Erythroblast (primary cell): ENCODE measurements around the gene HOXA3.

Experiments
- DNase-seq, 2 experiments: peaks; one replicate each; lab custom pipeline; 2025; lab: John Stamatoyannopoulos, UW
- GATA1 ChIP-seq: IDR thresholded peaks from 2 replicates; pipeline ENCODE4 v1.6.1; 2011; ENCODE audit warnings: low read depth, mild to moderate bottlenecking, control low read depth, low read length, moderate library complexity
- POLR2A ChIP-seq: IDR thresholded peaks from 2 replicates; pipeline ENCODE4 v1.6.1; 2011; ENCODE audit warnings: mild to moderate bottlenecking, low read length

Gene HOXA3

DNA sequence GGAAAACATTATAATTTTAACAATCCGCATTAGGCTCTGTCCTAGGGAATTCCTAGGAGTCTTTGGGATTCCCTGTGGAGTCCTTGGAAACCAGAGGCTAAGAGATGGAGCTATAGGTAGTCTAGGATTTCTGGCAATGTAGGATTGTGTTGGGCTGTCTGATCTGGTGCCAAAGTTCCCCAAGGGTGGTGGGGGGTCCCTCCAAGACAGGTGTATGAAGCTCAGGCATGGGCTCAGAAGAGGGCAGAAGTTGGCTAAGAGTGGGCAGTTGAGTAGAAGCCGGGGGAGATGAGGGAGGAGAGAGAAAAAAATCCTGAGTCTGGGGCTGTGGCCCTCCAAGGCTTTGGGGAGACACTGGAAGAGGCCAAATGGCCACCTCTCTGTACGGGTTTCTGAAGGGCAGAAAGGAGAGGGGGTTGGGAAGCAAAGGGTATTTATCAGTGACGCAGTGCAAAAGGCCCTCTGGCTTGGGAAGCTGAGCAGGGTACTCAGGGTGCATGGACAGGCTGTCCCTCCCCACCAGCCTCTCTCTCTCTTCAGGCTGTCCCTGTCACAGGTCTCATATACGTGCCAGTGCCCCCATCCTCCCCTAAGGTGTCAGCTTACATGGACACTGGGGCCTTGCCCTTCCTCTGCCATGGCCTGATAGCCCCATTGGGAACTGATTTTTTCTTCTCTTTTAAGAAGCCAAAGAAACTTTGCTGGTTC lies 5.7 kb downstream of the HOXA3 start:
- TF ChIP-seq GATA1 = no peak
- TF ChIP-seq POLR2A = no peak

GRCh38 chr7:27145914-27146412 lies 6.4 kb downstream of the HOXA3 start:
- no peak for DNase-seq
- TF ChIP-seq GATA1 (no peak), POLR2A (no peak)

More for the DNA sequence above, 5.7 kb downstream of the HOXA3 start:
- DNase-seq = no peak

DNA sequence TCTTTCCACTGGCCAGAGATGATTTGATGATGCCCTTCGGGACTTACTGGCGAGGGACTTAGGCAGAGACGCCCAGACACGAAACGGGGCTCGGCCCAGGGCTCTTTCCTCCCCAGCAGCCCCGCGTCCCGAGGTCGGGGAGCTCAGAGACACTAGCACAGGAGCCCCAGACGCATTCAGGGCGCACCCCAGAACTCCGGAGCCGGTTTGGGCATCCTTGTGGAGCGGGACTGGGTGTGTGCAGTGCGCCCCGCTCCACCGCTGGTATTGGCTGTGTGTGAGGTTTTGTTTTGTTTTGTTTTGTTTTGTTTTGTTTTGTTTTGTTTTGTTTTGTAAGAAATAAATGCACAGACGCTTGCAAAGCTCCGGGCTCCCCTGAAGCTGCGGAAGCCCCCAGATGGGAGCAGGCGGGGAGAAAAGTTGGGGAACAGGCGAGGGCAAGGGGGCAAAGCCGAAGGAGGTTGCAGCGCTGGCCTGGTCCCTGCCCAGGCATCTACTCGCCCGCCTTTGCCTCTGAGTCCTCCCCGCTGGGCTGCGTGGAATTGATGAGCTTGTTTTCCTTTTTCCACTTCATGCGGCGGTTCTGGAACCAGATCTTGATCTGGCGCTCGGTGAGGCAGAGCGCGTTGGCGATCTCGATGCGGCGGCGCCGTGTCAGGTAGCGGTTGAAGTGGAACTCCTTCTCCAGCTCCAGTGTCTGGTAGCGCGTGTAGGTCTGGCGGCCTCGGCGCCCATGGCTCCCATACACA lies 7.0 kb downstream of the HOXA3 start:
- TF ChIP-seq POLR2A = no peak
- no peak for TF ChIP-seq GATA1
- no peak for DNase-seq

DNA sequence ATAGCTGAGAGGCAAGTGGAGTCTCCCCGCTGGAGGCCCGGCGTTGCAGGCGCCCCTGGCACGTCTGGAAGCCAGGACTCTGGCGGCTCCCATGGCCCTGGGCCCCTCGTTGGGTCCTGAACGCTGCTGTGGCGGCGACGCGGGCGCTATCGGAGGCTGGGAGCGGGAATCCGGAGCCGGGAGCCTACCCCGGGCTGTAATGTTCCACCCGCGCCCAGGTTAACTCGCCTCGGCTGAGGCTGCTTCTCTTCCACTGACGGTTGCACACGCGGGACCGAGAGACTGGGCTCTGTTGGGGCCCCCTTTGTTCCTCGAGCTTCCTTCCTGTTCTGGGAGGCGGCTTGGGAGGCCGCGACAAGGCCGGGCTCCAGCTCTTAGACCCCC lies 7.6 kb downstream of the HOXA3 start:
- DNase-seq = no peak
- no peak for TF ChIP-seq POLR2A
- TF ChIP-seq GATA1 = no peak

- TF ChIP-seq GATA1 = no peak
- TF ChIP-seq POLR2A = no peak
- no peak for DNase-seq
Measured at GRCh38 chr7:27143950-27144780, 8.2 kb downstream of the HOXA3 start.

DNA sequence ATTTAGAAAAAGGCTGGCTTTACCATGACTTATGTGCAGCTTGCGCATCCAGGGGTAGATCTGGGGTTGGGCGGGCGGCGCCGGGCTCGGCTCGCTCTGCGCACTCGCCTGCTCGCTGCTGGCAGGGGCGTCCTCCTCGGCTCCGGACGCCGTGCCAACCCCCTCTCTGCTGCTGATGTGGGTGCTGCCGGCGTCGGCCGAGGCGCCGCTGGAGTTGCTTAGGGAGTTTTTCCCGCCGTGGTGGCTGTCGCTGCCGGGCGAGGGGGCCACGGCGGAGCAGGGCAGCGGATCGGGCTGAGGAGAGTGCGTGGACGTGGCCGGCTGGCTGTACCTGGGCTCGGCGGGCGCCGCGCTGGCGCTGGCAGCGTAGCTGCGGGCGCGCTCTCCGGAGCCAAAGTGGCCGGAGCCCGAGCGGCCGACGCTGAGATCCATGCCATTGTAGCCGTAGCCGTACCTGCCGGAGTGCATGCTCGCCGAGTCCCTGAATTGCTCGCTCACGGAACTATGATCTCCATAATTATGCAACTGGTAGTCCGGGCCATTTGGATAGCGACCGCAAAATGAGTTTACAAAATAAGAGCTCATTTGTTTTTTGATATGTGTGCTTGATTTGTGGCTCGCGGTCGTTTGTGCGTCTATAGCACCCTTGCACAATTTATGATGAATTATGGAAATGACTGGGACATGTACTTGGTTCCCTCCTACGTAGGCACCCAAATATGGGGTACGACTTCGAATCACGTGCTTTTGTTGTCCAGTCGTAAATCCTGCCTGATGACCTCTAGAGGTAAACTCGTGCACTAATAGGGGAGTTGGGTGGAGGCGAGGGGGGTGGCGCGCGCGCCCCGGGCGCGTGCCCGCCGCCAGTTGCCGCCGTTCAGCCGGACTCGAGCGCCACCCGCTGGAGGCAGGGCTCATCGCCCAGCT lies 9.1 kb downstream of the HOXA3 start, which contains the start of gene HOXA5:
Gene HOXA5, minus strand, starts transcription at position 659 of the 927 bp plus-strand sequence. Its CDS starts 74 bp downstream, at position 585.
- TF ChIP-seq POLR2A = no peak
- no peak for TF ChIP-seq GATA1
- peak; percentile 69 to 72 for DNase-seq

- TF ChIP-seq POLR2A (no peak), GATA1 (no peak)
- no peak for DNase-seq
Measured at GRCh38 chr7:27142580-27143022, 9.8 kb downstream of the HOXA3 start.

DNA sequence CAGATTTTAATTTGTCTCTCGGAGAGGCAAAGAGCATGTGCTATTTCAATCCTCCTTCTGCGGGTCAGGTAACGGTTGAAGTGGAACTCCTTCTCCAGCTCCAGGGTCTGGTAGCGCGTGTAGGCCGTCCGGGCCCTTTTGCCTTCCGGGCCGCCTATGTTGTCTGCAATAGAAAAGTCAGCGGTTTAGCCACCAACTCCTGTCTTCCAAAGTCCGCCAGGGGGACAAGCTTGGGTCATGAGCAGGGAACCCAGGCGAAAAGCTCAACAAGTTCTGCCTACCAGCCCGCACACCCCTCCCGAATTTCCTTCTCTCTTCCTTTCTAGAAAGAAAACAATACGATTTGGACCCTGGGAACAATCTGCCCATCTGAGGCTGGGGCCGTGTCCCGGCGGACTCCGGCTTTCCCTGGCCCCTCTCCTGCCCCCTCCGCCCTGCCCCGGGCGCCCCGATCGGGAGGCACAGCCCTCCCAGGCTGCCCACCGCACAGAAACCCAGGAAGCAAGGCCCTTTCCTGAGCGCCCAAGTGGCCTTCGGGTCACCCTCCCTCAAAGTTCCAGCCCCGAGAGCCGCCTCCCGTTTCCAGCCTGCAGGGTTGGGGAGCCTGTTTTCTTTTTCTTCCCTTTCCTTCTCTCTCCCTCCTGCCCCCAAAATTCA lies 10.3 kb downstream of the HOXA3 start:
- TF ChIP-seq POLR2A (no peak), GATA1 (no peak)
- DNase-seq = no peak

GRCh38 chr7:27141137-27141922 lies 11.1 kb downstream of the HOXA3 start:
- no peak for TF ChIP-seq GATA1
- no peak for TF ChIP-seq POLR2A
- DNase-seq = no peak

DNA sequence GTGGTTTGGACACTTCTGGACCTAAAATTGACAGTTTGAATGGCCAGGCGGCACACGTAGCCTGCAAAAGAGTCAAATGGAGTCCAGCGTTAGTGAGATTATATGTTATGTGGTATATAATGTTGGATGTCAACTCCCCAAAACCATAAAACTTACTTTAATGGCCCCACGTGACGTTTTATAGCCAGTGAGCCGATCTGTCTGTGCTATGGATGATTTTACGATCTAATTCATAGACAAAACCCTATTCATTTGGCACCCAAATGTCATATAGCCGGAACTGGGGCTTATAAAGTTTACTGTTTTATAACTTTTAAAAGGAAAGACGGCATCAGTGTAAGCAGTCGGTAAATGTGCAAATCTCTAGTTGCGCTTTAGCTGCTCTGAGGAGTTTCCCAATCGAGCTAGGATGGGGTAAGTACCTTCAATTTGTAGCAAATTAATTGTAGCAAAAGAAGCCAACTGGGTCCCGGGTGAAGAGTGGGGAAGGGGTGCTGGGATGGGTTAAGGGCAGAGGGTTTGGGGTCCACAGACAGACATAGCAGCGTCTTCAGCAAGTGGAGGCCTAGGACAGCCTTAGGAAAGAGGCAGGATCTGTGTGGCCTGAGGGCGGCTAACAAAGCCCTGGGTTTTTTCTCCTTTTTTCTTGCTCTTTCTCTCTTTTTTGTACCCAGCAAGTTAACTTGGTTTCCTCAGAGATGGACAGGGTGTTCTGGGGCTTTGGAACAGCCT lies 12.1 kb downstream of the HOXA3 start:
- TF ChIP-seq POLR2A = no peak
- no peak for TF ChIP-seq GATA1
- DNase-seq = no peak
